GM23338 (cell line): ENCODE data around the gene ITGA1. TPM values are rescaled to one million over a fixed set of nuclear protein-coding genes. Genes with fewer than 3 reads are reported as not detected.

Experiments used
- ATAC-seq: fragments of 200-7000 bp; cut with Tn5 transposase; 3 replicates; pipeline ENCODE4 v1.9.1; 2020
- DNase-seq: peaks from one replicate; pipeline ENCODE4 v3.0.0-alpha.2; 2015; ENCODE audit warnings: low spot score
- H2AFZ ChIP-seq: fragments of 200-600 bp; sonication (generic); 2 replicates; pipeline ENCODE4 v1.8.0; 2016; ENCODE audit warnings: antibody characterized with exemption, mild to moderate bottlenecking, moderate library complexity
- H3F3A ChIP-seq: fragments of 200-600 bp; sonication (generic); replicated peaks from 2 replicates; pipeline ENCODE4 v1.8.0; 2017; ENCODE audit warnings: antibody characterized with exemption, mixed run types, low read depth
- H3K27ac ChIP-seq: fragments of 200-600 bp; sonication (generic); 2 replicates; pipeline ENCODE4 v1.6.1; 2016; ENCODE audit warnings: low read depth
- H3K27me3 ChIP-seq: fragments of 200-600 bp; sonication (generic); 2 replicates; pipeline ENCODE4 v1.8.0; 2016; ENCODE audit warnings: mild to moderate bottlenecking, mixed run types, moderate library complexity; ENCODE audit not compliant: insufficient read depth
- H3K36me3 ChIP-seq: fragments of 200-600 bp; sonication (generic); 2 replicates; pipeline ENCODE4 v1.8.0; 2016; ENCODE audit warnings: mild to moderate bottlenecking; ENCODE audit not compliant: insufficient read depth
- H3K4me1 ChIP-seq: fragments of 200-600 bp; sonication (generic); 2 replicates; pipeline ENCODE4 v1.8.0; 2016; ENCODE audit warnings: mild to moderate bottlenecking, moderate library complexity; ENCODE audit not compliant: insufficient read depth
- H3K4me2 ChIP-seq: fragments of 200-600 bp; sonication (generic); 2 replicates; pipeline ENCODE4 v1.7.1; 2017; ENCODE audit warnings: mixed run types
- H3K4me3 ChIP-seq: fragments of 200-600 bp; sonication (generic); 2 replicates; pipeline ENCODE4 v1.6.1; 2016; ENCODE audit warnings: mixed run types
- H3K79me2 ChIP-seq: fragments of 200-600 bp; sonication (generic); replicated peaks from 2 replicates; pipeline ENCODE4 v1.8.0; 2017; ENCODE audit warnings: mild to moderate bottlenecking; ENCODE audit not compliant: insufficient read depth
- H3K9me2 ChIP-seq: fragments of 200-600 bp; sonication (generic); 2 replicates; pipeline ENCODE4 v1.8.0; 2017; ENCODE audit not compliant: insufficient read depth
- H4K20me1 ChIP-seq: fragments of 200-600 bp; sonication (generic); replicated peaks from 2 replicates; pipeline ENCODE4 v1.8.0; 2017; ENCODE audit warnings: mild to moderate bottlenecking; ENCODE audit not compliant: insufficient read depth
- H3K27ac Mint-ChIP-seq: 2 replicates; pipeline ENCODE4 v1.8.0; 2020; ENCODE audit warnings: inconsistent platforms, mild to moderate bottlenecking, moderate library complexity, mixed read lengths
- H3K27me3 Mint-ChIP-seq: 3 replicates; pipeline ENCODE4 v1.8.0; 2022; ENCODE audit warnings: low read depth, mild to moderate bottlenecking, moderate library complexity, mixed read lengths, inconsistent platforms; ENCODE audit not compliant: insufficient read depth, poor library complexity
- H3K36me3 Mint-ChIP-seq: 3 replicates; pipeline ENCODE4 v1.8.0; 2021; ENCODE audit warnings: low read depth, mild to moderate bottlenecking, inconsistent platforms, moderate library complexity, mixed read lengths
- H3K4me1 Mint-ChIP-seq: 3 replicates; pipeline ENCODE4 v1.8.0; 2020; ENCODE audit warnings: mild to moderate bottlenecking, inconsistent platforms, mixed read lengths
- H3K4me3 Mint-ChIP-seq: 3 replicates; pipeline ENCODE4 v1.8.0; 2021; ENCODE audit warnings: moderate library complexity, mild to moderate bottlenecking, inconsistent platforms, mixed read lengths
- H3K9me3 Mint-ChIP-seq: 3 replicates; pipeline ENCODE4 v1.8.0; 2020; ENCODE audit warnings: moderate library complexity, mild to moderate bottlenecking, inconsistent platforms, mixed read lengths
- CREB1 ChIP-seq: fragments of 250-450 bp; sonication (Bioruptor Pico); IDR thresholded peaks from 2 replicates; pipeline ENCODE4 v1.5.0; 2020; ENCODE audit warnings: low read depth, mild to moderate bottlenecking, moderate library complexity
- ETS1 ChIP-seq: IDR thresholded peaks from 2 replicates; pipeline ENCODE4 v1.6.1; 2016; ENCODE audit warnings: antibody characterized with exemption
- EZH2 ChIP-seq: fragments of 200-600 bp; sonication (generic); IDR thresholded peaks from one replicate; pipeline ENCODE4 v1.8.0; 2017; ENCODE audit warnings: antibody characterized with exemption, mild to moderate bottlenecking, low read depth; ENCODE audit not compliant: unreplicated experiment
- EZH2phosphoT487 ChIP-seq: fragments of 200-600 bp; sonication (generic); IDR thresholded peaks from one replicate; pipeline ENCODE4 v1.8.1; 2018; ENCODE audit warnings: antibody characterized with exemption; ENCODE audit not compliant: unreplicated experiment
- JUNB ChIP-seq: IDR thresholded peaks from one replicate; pipeline ENCODE4 v1.6.1; 2016; ENCODE audit warnings: antibody characterized with exemption; ENCODE audit not compliant: unreplicated experiment
- NANOG ChIP-seq: IDR thresholded peaks from 2 replicates; pipeline ENCODE4 v1.6.1; 2016; ENCODE audit warnings: antibody characterized with exemption, borderline replicate concordance
- POLR2AphosphoS5 ChIP-seq: IDR thresholded peaks from 2 replicates; pipeline ENCODE4 v1.6.1; 2016; ENCODE audit warnings: antibody characterized with exemption, low read depth
- STAT1 ChIP-seq: IDR thresholded peaks from one replicate; pipeline ENCODE4 v1.6.1; 2016; ENCODE audit warnings: antibody characterized with exemption; ENCODE audit not compliant: unreplicated experiment
- ZNF114 ChIP-seq: fragments of 250-450 bp; sonication (Bioruptor Pico); IDR thresholded peaks from 2 replicates; pipeline ENCODE4 v1.5.0; 2020; ENCODE audit warnings: mild to moderate bottlenecking, moderate library complexity
- ZNF331 ChIP-seq: fragments of 250-450 bp; sonication (Bioruptor Pico); IDR thresholded peaks from 2 replicates; pipeline ENCODE4 v1.5.0; 2020; ENCODE audit warnings: low read depth, mild to moderate bottlenecking, moderate library complexity
- ZNF462 ChIP-seq: fragments of 250-450 bp; sonication (Bioruptor Pico); IDR thresholded peaks from 2 replicates; pipeline ENCODE4 v1.5.0; 2020; ENCODE audit warnings: mild to moderate bottlenecking, moderate library complexity
- polyA plus RNA-seq: library from polyadenylated mRNA; unstranded; fragments of >200 nt; fragmentation: Nextera tagmentation; extraction: Ambion mirVana; gene quantifications from 2 replicates; pipeline ENCODE4 v1.2.1, GENCODE V29; 2016
- total RNA-seq: library from RNA; depleted of rRNA; stranded (reverse); fragments of >200 nt; shearing (Covaris generic); gene quantifications from 2 replicates; pipeline ENCODE4 v1.2.3, GENCODE V29; 2014
- TF ChIP-seq, protein P1 (sequence below): IDR thresholded peaks from one replicate; pipeline ENCODE4 v1.6.1; 2018; ENCODE audit warnings: antibody characterized with exemption; ENCODE audit not compliant: unreplicated experiment
- TF ChIP-seq, protein P2 (sequence below), 2 experiments: fragments of 200-600 bp in 1 of 2; sonication (generic) in 1 of 2; conservative IDR thresholded peaks; 2 replicates each; pipeline versions ENCODE4 v1.5.1 to v1.6.1; 2016 to 2017; ENCODE audit warnings: antibody characterized with exemption in 2 of 2, low read depth in 2 of 2, mild to moderate bottlenecking in 2 of 2, moderate library complexity in 1 of 2

ITGA1 gene
- total and polyA plus RNA-seq, 2 experiments from 2014 or later, result 1.8 to 4.9 TPM

GRCh38 chr5:52840277-52841050 lies 52.7 kb downstream of the ITGA1 start:
- no peaks in the 10 kb centered on the region for H3K27me3 Mint-ChIP-seq
- H3K79me2 ChIP-seq, result no peaks in the 10 kb centered on the region
- H3K27ac ChIP-seq, result no peak overlapping the region
- no peaks in the 10 kb centered on the region for H3K27me3 ChIP-seq
- H3K4me1 ChIP-seq, result no peaks in the 10 kb centered on the region
- H3K9me3 Mint-ChIP-seq, result no peaks in the 10 kb centered on the region
- H3K4me2 ChIP-seq, result no peak overlapping the region
- no peak overlapping the region for H3K27ac Mint-ChIP-seq
- no peaks in the 10 kb centered on the region for H4K20me1 ChIP-seq
- no peaks in the 10 kb centered on the region for H3K9me2 ChIP-seq
- no peaks in the 10 kb centered on the region for H3K36me3 Mint-ChIP-seq
- H2AFZ ChIP-seq, result no peak overlapping the region
- no peak overlapping the region for H3K4me3 ChIP-seq
- no peaks in the 10 kb centered on the region for H3F3A ChIP-seq
- ATAC-seq, result no peak
- TF ChIP-seq NANOG (no peak), POLR2AphosphoS5 (no peak), EZH2 (no peak), ZNF462 (CRISPR knock-in tag) (no peak), JUNB (no peak), ZNF331 (CRISPR knock-in tag) (no peak), ETS1 (no peak), ZNF114 (CRISPR knock-in tag) (no peak), STAT1 (no peak), CREB1 (CRISPR knock-in tag) (no peak), EZH2phosphoT487 (no peak)
- TF ChIP-seq, protein P1, sequence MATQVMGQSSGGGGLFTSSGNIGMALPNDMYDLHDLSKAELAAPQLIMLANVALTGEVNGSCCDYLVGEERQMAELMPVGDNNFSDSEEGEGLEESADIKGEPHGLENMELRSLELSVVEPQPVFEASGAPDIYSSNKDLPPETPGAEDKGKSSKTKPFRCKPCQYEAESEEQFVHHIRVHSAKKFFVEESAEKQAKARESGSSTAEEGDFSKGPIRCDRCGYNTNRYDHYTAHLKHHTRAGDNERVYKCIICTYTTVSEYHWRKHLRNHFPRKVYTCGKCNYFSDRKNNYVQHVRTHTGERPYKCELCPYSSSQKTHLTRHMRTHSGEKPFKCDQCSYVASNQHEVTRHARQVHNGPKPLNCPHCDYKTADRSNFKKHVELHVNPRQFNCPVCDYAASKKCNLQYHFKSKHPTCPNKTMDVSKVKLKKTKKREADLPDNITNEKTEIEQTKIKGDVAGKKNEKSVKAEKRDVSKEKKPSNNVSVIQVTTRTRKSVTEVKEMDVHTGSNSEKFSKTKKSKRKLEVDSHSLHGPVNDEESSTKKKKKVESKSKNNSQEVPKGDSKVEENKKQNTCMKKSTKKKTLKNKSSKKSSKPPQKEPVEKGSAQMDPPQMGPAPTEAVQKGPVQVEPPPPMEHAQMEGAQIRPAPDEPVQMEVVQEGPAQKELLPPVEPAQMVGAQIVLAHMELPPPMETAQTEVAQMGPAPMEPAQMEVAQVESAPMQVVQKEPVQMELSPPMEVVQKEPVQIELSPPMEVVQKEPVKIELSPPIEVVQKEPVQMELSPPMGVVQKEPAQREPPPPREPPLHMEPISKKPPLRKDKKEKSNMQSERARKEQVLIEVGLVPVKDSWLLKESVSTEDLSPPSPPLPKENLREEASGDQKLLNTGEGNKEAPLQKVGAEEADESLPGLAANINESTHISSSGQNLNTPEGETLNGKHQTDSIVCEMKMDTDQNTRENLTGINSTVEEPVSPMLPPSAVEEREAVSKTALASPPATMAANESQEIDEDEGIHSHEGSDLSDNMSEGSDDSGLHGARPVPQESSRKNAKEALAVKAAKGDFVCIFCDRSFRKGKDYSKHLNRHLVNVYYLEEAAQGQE, result no peak
- TF ChIP-seq, protein P2, sequence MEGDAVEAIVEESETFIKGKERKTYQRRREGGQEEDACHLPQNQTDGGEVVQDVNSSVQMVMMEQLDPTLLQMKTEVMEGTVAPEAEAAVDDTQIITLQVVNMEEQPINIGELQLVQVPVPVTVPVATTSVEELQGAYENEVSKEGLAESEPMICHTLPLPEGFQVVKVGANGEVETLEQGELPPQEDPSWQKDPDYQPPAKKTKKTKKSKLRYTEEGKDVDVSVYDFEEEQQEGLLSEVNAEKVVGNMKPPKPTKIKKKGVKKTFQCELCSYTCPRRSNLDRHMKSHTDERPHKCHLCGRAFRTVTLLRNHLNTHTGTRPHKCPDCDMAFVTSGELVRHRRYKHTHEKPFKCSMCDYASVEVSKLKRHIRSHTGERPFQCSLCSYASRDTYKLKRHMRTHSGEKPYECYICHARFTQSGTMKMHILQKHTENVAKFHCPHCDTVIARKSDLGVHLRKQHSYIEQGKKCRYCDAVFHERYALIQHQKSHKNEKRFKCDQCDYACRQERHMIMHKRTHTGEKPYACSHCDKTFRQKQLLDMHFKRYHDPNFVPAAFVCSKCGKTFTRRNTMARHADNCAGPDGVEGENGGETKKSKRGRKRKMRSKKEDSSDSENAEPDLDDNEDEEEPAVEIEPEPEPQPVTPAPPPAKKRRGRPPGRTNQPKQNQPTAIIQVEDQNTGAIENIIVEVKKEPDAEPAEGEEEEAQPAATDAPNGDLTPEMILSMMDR (conservative IDR thresholded peaks at IDR 0.05; ENCODE audit: low read depth in 2 of 2), result no peak
- no peaks in the 10 kb centered on the region; the same call in 2 of the 3 replicates for H3K4me1 Mint-ChIP-seq
- DNase-seq, result no peak
- H3K36me3 ChIP-seq, result no peaks in the 10 kb centered on the region
- no peak overlapping the region for H3K4me3 Mint-ChIP-seq
